ENCODE data around the gene SLC25A21. TPM values are rescaled to one million over a fixed set of nuclear protein-coding genes. Genes with fewer than 3 reads are reported as not detected.
"Not testable (repeated sequence)": the region's sequence is repeated elsewhere in the genome, so short reads cannot be mapped to it uniquely, and the experiment has no call there.

Gene SLC25A21
- total RNA-seq, 4 donors from 2014 or later = 0.82 to 11.1 TPM; not detected in 2

DNA sequence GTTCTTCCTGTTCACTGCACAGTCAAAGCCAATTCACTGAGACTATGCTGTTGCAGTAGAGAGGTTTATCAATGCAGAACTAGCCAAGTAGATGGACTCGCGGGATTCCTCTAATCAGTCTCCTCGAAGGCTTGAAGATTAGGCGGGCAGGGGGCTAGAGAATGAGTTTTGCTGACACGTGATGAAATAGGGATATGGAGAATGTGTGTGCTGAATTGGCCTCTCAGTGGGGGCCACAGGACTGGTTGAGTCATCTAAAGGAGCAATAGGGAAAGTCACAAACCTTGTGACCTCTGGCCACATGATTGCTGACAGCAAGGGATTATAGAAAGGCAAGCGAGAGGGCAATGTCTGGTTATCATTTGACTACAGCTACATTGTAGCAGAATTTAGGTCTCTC lies 38.0 kb upstream of the SLC25A21 start:
- Histone ChIP-seq H3K36me3 (no peaks in the 10 kb centered on the region), H3K4me3 (no peak overlapping the region), H3K9me3 (peaks cover 0 to 10% of the 10 kb centered on the region in 2 donors), H3K27me3 (no peaks in the 10 kb centered on the region), H3K27ac (no peak overlapping the region), H3K4me1 (no peaks in the 10 kb centered on the region)
- TF ChIP-seq POLR2AphosphoS5 (IDR thresholded peaks at IDR 0.05) (no peak), EP300 (IDR thresholded peaks at IDR 0.05; ENCODE audit: low read depth) (no peak)
- TF ChIP-seq, protein P1, sequence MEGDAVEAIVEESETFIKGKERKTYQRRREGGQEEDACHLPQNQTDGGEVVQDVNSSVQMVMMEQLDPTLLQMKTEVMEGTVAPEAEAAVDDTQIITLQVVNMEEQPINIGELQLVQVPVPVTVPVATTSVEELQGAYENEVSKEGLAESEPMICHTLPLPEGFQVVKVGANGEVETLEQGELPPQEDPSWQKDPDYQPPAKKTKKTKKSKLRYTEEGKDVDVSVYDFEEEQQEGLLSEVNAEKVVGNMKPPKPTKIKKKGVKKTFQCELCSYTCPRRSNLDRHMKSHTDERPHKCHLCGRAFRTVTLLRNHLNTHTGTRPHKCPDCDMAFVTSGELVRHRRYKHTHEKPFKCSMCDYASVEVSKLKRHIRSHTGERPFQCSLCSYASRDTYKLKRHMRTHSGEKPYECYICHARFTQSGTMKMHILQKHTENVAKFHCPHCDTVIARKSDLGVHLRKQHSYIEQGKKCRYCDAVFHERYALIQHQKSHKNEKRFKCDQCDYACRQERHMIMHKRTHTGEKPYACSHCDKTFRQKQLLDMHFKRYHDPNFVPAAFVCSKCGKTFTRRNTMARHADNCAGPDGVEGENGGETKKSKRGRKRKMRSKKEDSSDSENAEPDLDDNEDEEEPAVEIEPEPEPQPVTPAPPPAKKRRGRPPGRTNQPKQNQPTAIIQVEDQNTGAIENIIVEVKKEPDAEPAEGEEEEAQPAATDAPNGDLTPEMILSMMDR (IDR thresholded peaks at IDR 0.05) = no peak
- in situ Hi-C loops (cut with MboI; ENCODE audit: low pct_ligation_motif_present in 1 of 4, low pct_unique_long_range_greater_than_20kb in 1 of 4, low sequenced_read_pairs in 3 of 4) = no loop called here
- WGBS, 2 donors (ENCODE audit: low coverage in 1 of 2) = 85 to 89% methylated on average over 6 of the region's 6 CpGs
- DNase-seq = no peak
- intact Hi-C loops (cut with DNase I; ENCODE audit: low total_unique reads) = no loop called here

DNA sequence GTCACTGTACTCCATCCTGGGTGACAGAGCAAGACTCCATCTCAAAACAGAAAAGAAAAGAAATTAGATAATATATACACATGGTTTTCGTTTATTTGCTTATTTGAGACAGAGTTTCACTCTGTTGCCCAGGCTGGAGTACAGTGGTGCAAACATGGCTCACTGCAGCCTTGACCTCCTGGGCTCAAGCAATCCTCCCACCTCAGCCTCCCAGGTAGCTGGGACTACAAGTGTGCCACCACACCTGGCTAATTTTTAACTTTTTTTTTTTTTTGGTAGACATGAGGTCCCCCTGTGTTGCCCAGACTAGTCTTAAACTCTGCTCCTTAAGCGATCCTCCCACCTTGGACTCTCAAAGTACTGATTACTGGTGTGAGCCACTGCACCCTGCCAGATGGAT lies 37.2 kb upstream of the SLC25A21 start:
- DNase-seq; H3K36me3 ChIP-seq; intact Hi-C loops (cut with DNase I; ENCODE audit: low total_unique reads); H3K4me1 ChIP-seq; in situ Hi-C loops (cut with MboI; ENCODE audit: low pct_ligation_motif_present in 1 of 4, low pct_unique_long_range_greater_than_20kb in 1 of 4, low sequenced_read_pairs in 3 of 4); H3K4me3 ChIP-seq; H3K27me3 ChIP-seq; H3K27ac ChIP-seq: not testable (repeated sequence)
- H3K9me3 ChIP-seq = peaks cover 0 to 10% of the 10 kb centered on the region in 2 donors
- 74 to 86% methylated on average over 2 of the region's 2 CpGs for WGBS, 2 donors (ENCODE audit: low coverage in 1 of 2)

DNA sequence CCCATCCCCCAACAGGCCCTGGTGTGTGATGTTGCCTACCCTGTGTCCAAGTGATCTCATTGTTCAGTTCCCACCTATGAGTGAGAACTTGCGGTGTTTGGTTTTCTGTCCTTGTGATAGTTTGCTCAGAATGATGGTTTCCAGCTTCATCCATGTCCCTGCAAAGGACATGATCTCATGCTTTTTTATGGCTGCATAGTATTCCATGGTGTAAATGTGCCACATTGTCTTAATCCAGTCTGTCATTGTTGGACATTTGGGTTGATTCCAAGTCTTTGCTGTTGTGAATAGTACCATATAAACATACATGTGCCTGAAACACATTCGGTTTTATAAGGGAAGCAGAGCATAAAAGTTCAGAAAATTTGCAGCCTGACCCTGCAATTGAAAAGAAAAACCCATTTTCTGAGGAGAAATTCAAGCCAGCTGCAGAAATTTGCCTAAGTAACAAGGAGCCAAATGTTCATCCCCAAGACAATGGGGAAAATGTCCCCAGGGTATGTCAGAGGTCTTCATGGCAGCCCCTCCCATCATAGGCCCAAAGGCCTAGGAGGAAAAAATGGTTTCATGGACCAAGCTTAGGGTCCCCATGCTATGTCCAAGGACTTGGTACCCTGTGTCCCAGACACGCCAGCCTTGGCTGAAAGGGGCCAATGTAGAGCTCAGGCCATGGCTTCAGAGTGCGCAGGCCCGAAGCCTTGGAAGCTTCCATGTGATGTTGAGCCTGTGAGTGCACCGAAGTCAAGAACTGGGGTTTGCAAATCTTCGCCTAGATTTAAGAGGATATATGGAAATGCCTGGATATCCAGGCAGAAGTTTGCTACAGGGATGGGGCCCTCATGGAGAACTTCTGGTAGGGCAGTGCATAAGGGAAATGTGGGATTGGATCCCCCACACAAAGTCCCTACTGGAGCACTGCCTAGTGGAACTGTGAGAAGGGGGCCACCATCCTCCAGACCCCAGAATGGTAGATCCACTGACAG lies 33.5 kb upstream of the SLC25A21 start:
- H3K27me3 ChIP-seq; H3K36me3 ChIP-seq; H3K4me3 ChIP-seq; DNase-seq; in situ Hi-C loops (cut with MboI; ENCODE audit: low pct_ligation_motif_present in 1 of 4, low pct_unique_long_range_greater_than_20kb in 1 of 4, low sequenced_read_pairs in 3 of 4); intact Hi-C loops (cut with DNase I; ENCODE audit: low total_unique reads); H3K4me1 ChIP-seq; H3K27ac ChIP-seq: not testable (repeated sequence)
- WGBS, 2 donors (ENCODE audit: low coverage in 1 of 2) = 83 to 94% methylated on average over 2 to 7 of the region's 7 CpGs
- peaks cover 0 to 10% of the 10 kb centered on the region in 2 donors for H3K9me3 ChIP-seq

DNA sequence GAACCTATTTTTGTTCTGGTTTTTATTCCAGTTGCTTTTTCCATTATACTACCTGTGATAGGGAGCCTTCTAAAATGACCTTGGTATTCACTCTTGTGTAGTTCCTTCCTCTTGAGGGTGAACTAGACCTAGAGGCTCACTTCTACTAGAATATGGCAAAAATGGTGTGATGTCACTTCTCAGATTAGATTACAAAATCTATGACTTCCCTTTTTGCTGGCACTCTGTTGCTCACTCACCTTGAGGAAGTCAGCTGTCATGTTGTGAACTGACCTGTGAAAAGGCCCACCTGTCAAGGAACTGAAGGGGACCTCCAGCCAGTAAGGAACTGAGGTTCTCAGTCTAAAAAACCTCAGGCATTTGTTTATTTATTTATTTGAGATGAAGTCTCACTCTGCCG lies 31.0 kb upstream of the SLC25A21 start:
- 95 to 100% methylated on average over 1 of the region's 1 CpG for WGBS, 2 donors (ENCODE audit: low coverage in 1 of 2)
- H3K4me3 ChIP-seq = no peak overlapping the region
- H3K27ac ChIP-seq = no peak overlapping the region
- in situ Hi-C loops (cut with MboI; ENCODE audit: low pct_ligation_motif_present in 1 of 4, low pct_unique_long_range_greater_than_20kb in 1 of 4, low sequenced_read_pairs in 3 of 4) (no loop called here), intact Hi-C loops (cut with DNase I; ENCODE audit: low total_unique reads) (no loop called here)
- DNase-seq = no peak
- no peak for TF ChIP-seq POLR2AphosphoS5 (IDR thresholded peaks at IDR 0.05)
- TF ChIP-seq, protein P1 (IDR thresholded peaks at IDR 0.05) = no peak
- TF ChIP-seq EP300 (IDR thresholded peaks at IDR 0.05; ENCODE audit: low read depth) = no peak
- TF ChIP-seq POLR2A (IDR thresholded peaks at IDR 0.05) = no peak
- H3K9me3 ChIP-seq = peaks cover 0 to 10% of the 10 kb centered on the region in 2 donors
- peaks cover 0 to 5% (median under 1%) of the 10 kb centered on the region in 4 donors for H3K4me1 ChIP-seq
- no peaks in the 10 kb centered on the region for H3K36me3 ChIP-seq
- H3K27me3 ChIP-seq = no peaks in the 10 kb centered on the region

DNA sequence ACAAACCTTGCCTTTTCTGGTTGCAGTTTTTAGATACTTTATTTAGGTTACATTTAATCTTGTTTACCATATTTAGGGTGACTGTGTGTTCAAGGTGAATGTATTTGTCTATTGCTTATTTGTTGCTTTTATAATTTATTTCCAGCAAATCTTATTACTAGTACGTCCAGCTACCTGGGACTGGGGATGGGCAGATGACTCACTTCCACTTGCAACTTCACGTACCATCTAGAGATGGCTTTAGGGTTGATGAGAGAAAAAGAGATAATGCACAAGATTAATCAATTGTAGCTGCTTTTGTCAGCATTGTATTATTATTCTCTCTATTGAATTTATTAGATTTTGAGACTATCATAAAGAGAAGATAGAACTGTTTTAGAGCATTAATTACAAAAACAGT lies 30.4 kb upstream of the SLC25A21 start:
- Histone ChIP-seq H3K4me3 (no peak overlapping the region), H3K36me3 (no peaks in the 10 kb centered on the region), H3K27me3 (no peaks in the 10 kb centered on the region), H3K27ac (no peak overlapping the region), H3K9me3 (peaks cover 0 to 10% of the 10 kb centered on the region in 2 donors), H3K4me1 (peaks cover 0 to 8% (median 2%) of the 10 kb centered on the region in 4 donors)
- TF ChIP-seq, protein P1 (IDR thresholded peaks at IDR 0.05) = no peak
- no peak for TF ChIP-seq POLR2A (IDR thresholded peaks at IDR 0.05)
- TF ChIP-seq EP300 (IDR thresholded peaks at IDR 0.05; ENCODE audit: low read depth) = no peak
- no peak for TF ChIP-seq POLR2AphosphoS5 (IDR thresholded peaks at IDR 0.05)
- in situ Hi-C loops (cut with MboI; ENCODE audit: low pct_ligation_motif_present in 1 of 4, low pct_unique_long_range_greater_than_20kb in 1 of 4, low sequenced_read_pairs in 3 of 4) (no loop called here), intact Hi-C loops (cut with DNase I; ENCODE audit: low total_unique reads) (no loop called here)
- DNase-seq = no peak
- 80 to 92% methylated on average over 2 of the region's 2 CpGs for WGBS, 2 donors (ENCODE audit: low coverage in 1 of 2)
